ENCODE measurements around the gene PCNA. TPM values are rescaled to one million over a fixed set of nuclear protein-coding genes. Genes with fewer than 3 reads are reported as not detected.
"Not testable (repeated sequence)": the region's sequence is repeated elsewhere in the genome, so short reads cannot be mapped to it uniquely, and the experiment has no call there.

PCNA gene
- total and polyA plus RNA-seq, 3 experiments from 2014 or later = 58.4 to 662 (median 654) TPM

DNA sequence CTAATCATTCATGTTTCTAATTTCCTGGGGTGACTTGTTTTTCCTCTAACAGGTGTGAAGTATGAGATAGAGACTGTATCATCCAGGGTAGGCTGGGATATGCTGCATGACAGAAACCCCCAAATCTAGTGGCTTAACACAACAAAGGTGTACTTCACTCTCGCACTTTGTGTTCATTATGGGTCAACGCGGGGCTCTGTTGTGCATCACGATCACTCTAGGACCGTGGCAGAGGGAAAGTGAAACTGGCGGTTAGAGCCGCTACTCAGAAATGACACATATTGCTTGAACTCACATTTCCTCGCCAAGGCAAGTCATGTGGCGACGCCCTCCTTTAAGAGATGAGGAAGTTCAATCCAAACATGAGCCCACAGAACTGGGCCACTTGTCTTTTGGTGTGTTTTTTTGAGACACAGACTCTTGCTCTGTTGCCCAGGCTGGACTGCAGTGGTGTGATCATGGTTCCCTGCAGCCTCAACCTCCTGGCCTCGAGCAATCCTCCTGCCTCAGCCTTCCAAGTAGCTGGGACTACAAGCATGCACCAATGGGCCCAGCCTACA, 41.3 kb downstream of the PCNA start:
- Mint-ChIP-seq H3K9me3 (no peaks in the 10 kb centered on the region), H3K4me3 (peak overlapping the region; percentile 43 to 87 (median 84)), H3K27me3 (no peaks in the 10 kb centered on the region), H3K36me3 (no peaks in the 10 kb centered on the region), H3K4me1 (peaks cover 25 to 28% (median 26%) of the 10 kb centered on the region in 3 donors), H3K27ac (peak overlapping the region; percentile 90 to 99 (median 96))
- Histone ChIP-seq H3K4me3 (ENCODE audit: low read length) (peak overlapping the region; percentile 56), H3K4me1 (ENCODE audit: insufficient read depth, low read length) (peaks cover 25% of the 10 kb centered on the region), H3K27ac (ENCODE audit: low read depth, low read length) (peak overlapping the region; percentile 78), H3K36me3 (ENCODE audit: insufficient read depth, low read length) (no peaks in the 10 kb centered on the region), H3K27me3 (ENCODE audit: insufficient read depth, low read length, poor library complexity, severe bottlenecking) (no peaks in the 10 kb centered on the region), H3K9me3 (ENCODE audit: low read length) (no peaks in the 10 kb centered on the region)
- peak; percentile 47 to 82 (median 71) for DNase-seq
- CTCF ChIA-PET = interaction anchor here (1.1 to 1.7 kb wide), 2 partner anchors 22 to 265 kb away, joined by 4 read pairs; no protein-coding TSS in a partner anchor
- POLR2A ChIA-PET = interaction anchor here (1.0 kb wide), 1 partner anchor 22 kb away, joined by 3 read pairs; no protein-coding TSS in a partner anchor

DNA sequence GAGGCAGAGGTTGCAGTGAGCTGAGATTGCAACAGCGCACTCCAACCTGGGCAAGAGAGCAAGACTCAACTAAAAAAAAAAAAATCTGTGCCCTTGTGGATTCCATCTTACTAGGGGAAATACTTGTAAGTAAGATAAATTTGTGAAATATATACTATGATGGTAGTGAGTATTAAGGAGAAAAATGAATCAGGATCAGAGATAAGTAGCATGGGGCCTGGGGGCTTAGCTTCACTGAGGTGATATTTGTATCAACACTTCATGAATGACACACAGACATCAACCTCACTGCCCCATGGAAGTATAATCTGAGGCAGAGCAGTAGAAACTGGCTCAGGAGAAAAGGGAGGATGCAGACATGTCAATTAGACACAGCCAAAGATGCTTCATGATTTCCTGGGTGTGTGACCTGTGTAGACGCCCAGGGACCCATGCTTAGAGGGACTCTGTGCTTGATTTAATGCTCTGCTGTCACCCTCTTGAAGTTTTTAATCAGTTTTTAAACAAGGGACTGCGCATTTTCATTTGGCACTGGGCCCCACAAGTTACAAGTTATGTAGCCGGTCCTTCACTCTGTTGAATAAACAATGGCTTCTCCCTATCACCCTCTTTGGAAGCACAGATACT, 41.9 kb downstream of the PCNA start:
- Mint-ChIP-seq H3K27me3 (no peaks in the 10 kb centered on the region), H3K4me3 (peak overlapping the region; percentile 43 to 87 (median 84)), H3K36me3 (no peaks in the 10 kb centered on the region), H3K4me1 (peaks cover 25 to 28% (median 26%) of the 10 kb centered on the region in 3 donors), H3K9me3 (no peaks in the 10 kb centered on the region), H3K27ac (peak overlapping the region; percentile 90 to 99 (median 96))
- no peaks in the 10 kb centered on the region for H3K9me3 ChIP-seq (ENCODE audit: low read length)
- ChIA-PET CTCF (interaction anchor here (1.6 to 2.6 kb wide), 2 partner anchors 21 to 22 kb away, joined by 4 to 17 read pairs; no protein-coding TSS in a partner anchor), POLR2A (interaction anchor here (1.0 kb wide), 2 partner anchors 21 to 49 kb away, joined by 3 read pairs; partner anchors contain the start of gene CDS2)
- peak overlapping the region; percentile 56 for H3K4me3 ChIP-seq (ENCODE audit: low read length)
- H3K4me1 ChIP-seq (ENCODE audit: insufficient read depth, low read length) = peaks cover 25% of the 10 kb centered on the region
- no peak for DNase-seq
- no peaks in the 10 kb centered on the region for H3K27me3 ChIP-seq (ENCODE audit: insufficient read depth, low read length, poor library complexity, severe bottlenecking)
- H3K27ac ChIP-seq (ENCODE audit: low read depth, low read length) = peak overlapping the region; percentile 78
- H3K36me3 ChIP-seq (ENCODE audit: insufficient read depth, low read length) = no peaks in the 10 kb centered on the region

- not testable (repeated sequence) for H3K27me3 Mint-ChIP-seq; H3K9me3 ChIP-seq (ENCODE audit: low read length); H3K4me3 Mint-ChIP-seq; DNase-seq; H3K27me3 ChIP-seq (ENCODE audit: insufficient read depth, low read length, poor library complexity, severe bottlenecking); H3K9me3 Mint-ChIP-seq; H3K4me3 ChIP-seq (ENCODE audit: low read length); H3K36me3 Mint-ChIP-seq; H3K27ac ChIP-seq (ENCODE audit: low read depth, low read length); H3K36me3 ChIP-seq (ENCODE audit: insufficient read depth, low read length)
- H3K4me1 Mint-ChIP-seq = peaks cover 25 to 28% (median 26%) of the 10 kb centered on the region in 3 donors
- peaks cover 25% of the 10 kb centered on the region for H3K4me1 ChIP-seq (ENCODE audit: insufficient read depth, low read length)
- POLR2A ChIA-PET = interaction anchor here (1.0 kb wide), 1 partner anchor 50 kb away, joined by 3 read pairs; the partner anchor contains the start of gene CDS2
- H3K27ac Mint-ChIP-seq = peak overlapping the region in 5 of 8 donors; percentile 90 to 99 (median 95)
- CTCF ChIA-PET = interaction anchor here (1.1 to 2.6 kb wide), 3 partner anchors 20 to 43 kb away, joined by 3 to 17 read pairs (median 4); no protein-coding TSS in a partner anchor
Measured at GRCh38 chr20:5076913-5077312, 42.8 kb downstream of the PCNA start.

DNA sequence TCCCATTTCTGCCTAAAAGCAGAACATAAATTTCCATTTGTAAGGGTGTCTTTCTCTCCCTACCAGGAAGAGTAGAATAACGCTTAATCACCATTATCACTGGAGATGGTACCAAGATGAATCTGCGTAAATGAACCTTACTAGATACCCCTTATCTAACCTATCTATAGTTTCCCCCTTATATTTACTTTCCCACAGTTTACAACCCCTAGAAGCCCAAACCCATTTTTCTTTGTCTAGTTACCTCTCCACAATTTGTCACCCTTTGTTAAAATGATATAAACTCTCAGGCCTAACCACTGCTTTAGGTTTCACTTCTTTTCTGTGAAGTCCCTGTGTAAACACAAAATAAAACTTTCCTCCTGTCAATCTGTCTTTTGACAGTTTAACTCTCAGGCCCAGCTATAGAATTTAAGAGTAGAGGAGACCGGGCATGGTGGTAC, 45.5 kb downstream of the PCNA start:
- Histone ChIP-seq H3K4me3 (ENCODE audit: low read length) (no peak overlapping the region), H3K27me3 (ENCODE audit: insufficient read depth, low read length, poor library complexity, severe bottlenecking) (no peaks in the 10 kb centered on the region), H3K4me1 (ENCODE audit: insufficient read depth, low read length) (peaks cover 20% of the 10 kb centered on the region), H3K36me3 (ENCODE audit: insufficient read depth, low read length) (no peaks in the 10 kb centered on the region), H3K9me3 (ENCODE audit: low read length) (no peaks in the 10 kb centered on the region), H3K27ac (ENCODE audit: low read depth, low read length) (no peak overlapping the region)
- H3K36me3 Mint-ChIP-seq = no peaks in the 10 kb centered on the region
- H3K27me3 Mint-ChIP-seq = no peaks in the 10 kb centered on the region
- CTCF ChIA-PET = interaction anchor here (1.8 kb wide), 1 partner anchor 17 kb away, joined by 6 read pairs; no protein-coding TSS in a partner anchor
- no peaks in the 10 kb centered on the region for H3K9me3 Mint-ChIP-seq
- peaks cover 18% of the 10 kb centered on the region in 3 donors for H3K4me1 Mint-ChIP-seq
- DNase-seq = no peak
- H3K4me3 Mint-ChIP-seq = no peak overlapping the region
- POLR2A ChIA-PET = no interaction called here
- peak overlapping the region in 3 of 8 donors; percentile 25 to 53 (median 51) for H3K27ac Mint-ChIP-seq

DNA sequence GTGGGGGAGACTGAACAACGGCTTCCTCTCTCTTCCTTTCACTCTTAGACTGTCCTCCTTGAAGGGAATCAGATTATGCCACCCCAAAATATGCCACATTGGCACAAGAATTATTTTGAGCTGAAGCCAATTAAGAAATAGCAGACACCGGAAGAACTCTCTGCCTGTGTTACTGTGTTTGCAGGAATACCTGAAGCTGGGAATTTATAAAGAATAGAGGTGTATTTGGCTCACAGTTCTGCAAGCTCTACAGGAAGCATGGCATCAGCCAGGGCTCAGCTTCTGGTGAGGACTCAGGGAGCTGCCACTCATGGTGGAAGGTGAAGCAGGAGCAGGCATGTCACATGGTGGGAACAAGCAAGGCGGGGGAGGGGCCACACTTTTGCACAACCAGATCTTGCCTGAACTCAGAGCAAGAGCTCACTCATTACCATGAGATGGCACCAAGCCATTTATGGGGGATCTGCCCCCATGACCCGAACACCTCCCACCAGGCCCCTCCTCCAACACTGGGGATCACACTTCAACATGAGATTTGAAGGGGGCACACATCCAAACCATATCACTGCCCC, 46.0 kb downstream of the PCNA start:
- CTCF ChIA-PET = interaction anchor here (1.8 kb wide), 1 partner anchor 17 kb away, joined by 6 read pairs; no protein-coding TSS in a partner anchor
- H3K27me3 Mint-ChIP-seq = no peaks in the 10 kb centered on the region

GRCh38 chr20:5072756-5073659, 46.8 kb downstream of the PCNA start:
- CTCF ChIA-PET = interaction anchor here (1.8 kb wide), 1 partner anchor 16 kb away, joined by 6 read pairs; no protein-coding TSS in a partner anchor
- no peak overlapping the region for H3K4me3 Mint-ChIP-seq

More for the DNA sequence above, 46.0 kb downstream of the PCNA start:
- no peak overlapping the region for H3K27ac ChIP-seq (ENCODE audit: low read depth, low read length)
- H3K36me3 ChIP-seq (ENCODE audit: insufficient read depth, low read length) = no peaks in the 10 kb centered on the region
- H3K4me3 Mint-ChIP-seq = peak overlapping the region in 1 of 7 donors; percentile 67
- H3K4me1 ChIP-seq (ENCODE audit: insufficient read depth, low read length) = peaks cover 15% of the 10 kb centered on the region
- no peaks in the 10 kb centered on the region for H3K9me3 Mint-ChIP-seq
- H3K27me3 ChIP-seq (ENCODE audit: insufficient read depth, low read length, poor library complexity, severe bottlenecking) = no peaks in the 10 kb centered on the region
- H3K27ac Mint-ChIP-seq = peak overlapping the region in 2 of 8 donors; percentile 3 to 25
- no peak for DNase-seq
- POLR2A ChIA-PET = no interaction called here
- H3K9me3 ChIP-seq (ENCODE audit: low read length) = no peaks in the 10 kb centered on the region
- H3K4me1 Mint-ChIP-seq = peaks cover 13% of the 10 kb centered on the region in 3 donors
- H3K36me3 Mint-ChIP-seq = no peaks in the 10 kb centered on the region
- H3K4me3 ChIP-seq (ENCODE audit: low read length) = no peak overlapping the region

DNA sequence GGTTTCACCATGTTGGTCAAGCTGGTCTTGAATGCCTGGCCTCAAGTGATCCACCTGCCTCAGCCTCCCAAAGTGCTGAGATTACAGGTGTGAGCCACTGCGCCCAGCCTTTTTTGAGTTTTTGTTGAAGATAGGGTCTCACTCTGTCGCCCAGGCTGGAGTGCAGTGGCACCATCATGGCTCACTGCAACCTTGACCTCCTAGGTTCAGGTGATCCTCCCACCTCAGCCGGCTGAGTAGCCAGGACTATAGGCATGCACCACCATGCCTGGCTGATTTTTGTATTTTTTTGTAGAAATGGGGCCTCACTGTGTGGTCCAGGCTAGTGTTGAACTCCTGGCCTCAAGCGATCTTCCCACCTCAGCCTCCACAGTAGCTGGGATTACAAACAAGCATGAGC, 47.8 kb downstream of the PCNA start:
- H3K27me3 ChIP-seq (ENCODE audit: insufficient read depth, low read length, poor library complexity, severe bottlenecking); H3K4me3 Mint-ChIP-seq; H3K36me3 ChIP-seq (ENCODE audit: insufficient read depth, low read length); H3K27ac ChIP-seq (ENCODE audit: low read depth, low read length); H3K4me1 ChIP-seq (ENCODE audit: insufficient read depth, low read length); H3K27ac Mint-ChIP-seq; H3K9me3 Mint-ChIP-seq; DNase-seq; H3K4me3 ChIP-seq (ENCODE audit: low read length); H3K36me3 Mint-ChIP-seq; POLR2A ChIA-PET; H3K27me3 Mint-ChIP-seq; H3K4me1 Mint-ChIP-seq; H3K9me3 ChIP-seq (ENCODE audit: low read length); CTCF ChIA-PET: not testable (repeated sequence)

More at GRCh38 chr20:5072756-5073659, 46.8 kb downstream of the PCNA start:
- Histone ChIP-seq H3K4me3 (ENCODE audit: low read length) (no peak overlapping the region), H3K27me3 (ENCODE audit: insufficient read depth, low read length, poor library complexity, severe bottlenecking) (no peaks in the 10 kb centered on the region), H3K4me1 (ENCODE audit: insufficient read depth, low read length) (peaks cover 9% of the 10 kb centered on the region), H3K36me3 (ENCODE audit: insufficient read depth, low read length) (no peaks in the 10 kb centered on the region), H3K9me3 (ENCODE audit: low read length) (no peaks in the 10 kb centered on the region), H3K27ac (ENCODE audit: low read depth, low read length) (no peak overlapping the region)
- POLR2A ChIA-PET = no interaction called here
- Mint-ChIP-seq H3K9me3 (no peaks in the 10 kb centered on the region), H3K36me3 (no peaks in the 10 kb centered on the region), H3K27ac (peak overlapping the region in 3 of 8 donors; percentile 13 to 54 (median 16)), H3K27me3 (no peaks in the 10 kb centered on the region), H3K4me1 (peaks cover 5 to 6% (median 6%) of the 10 kb centered on the region in 3 donors)
- no peak for DNase-seq
